GM20431 (cell line): ENCODE data around the gene CHRDL1.
"Not testable (repeated sequence)": the region's sequence is repeated elsewhere in the genome, so short reads cannot be mapped to it uniquely, and the experiment has no call there.

Source experiments
- in situ Hi-C: fragments of 300-500 bp; cut with MseI, MboI; formaldehyde crosslinking; loops from one replicate; pipeline ENCODE4 v1.15.0; 2020; ENCODE audit warnings: low sequenced_read_pairs; ENCODE audit not compliant: unreplicated experiment

CHRDL1 gene

DNA sequence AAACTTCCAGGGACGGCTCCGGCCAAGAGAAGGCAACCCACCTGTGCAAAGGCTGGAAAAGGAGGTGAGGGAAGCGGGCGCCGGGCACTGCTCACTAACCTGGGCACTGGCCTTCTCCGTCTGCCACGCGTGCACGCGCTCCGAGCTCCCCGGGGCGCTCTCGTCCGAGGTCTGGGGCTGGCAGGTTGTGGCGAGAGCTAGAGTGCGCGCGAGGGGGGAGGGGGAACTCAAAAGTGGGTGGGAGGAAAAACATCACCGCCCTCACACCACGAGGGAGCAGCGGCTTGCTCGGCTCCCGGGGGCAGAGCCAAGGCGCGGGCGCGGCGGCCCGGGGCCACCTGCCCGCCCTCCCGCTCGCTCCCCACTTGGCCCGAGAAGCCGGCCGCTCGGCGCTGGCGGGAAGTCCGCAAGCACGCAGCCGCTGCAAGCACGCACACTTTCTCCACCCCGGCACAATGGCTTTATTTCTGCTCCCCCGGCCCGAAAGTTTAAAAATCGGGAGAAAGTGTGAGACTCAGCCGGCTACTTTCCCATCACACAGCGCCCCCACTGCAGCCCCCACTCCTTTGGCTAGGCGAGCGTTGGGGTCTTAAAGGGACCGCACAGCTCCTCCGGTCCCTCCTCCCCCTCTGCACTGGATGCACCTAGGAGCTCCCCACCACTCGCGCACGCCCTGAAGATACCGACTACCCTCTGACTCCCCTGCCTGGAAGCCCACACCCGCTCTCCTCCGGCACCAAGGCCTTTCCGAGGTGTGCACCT, at the start of gene CHRDL1:
Gene CHRDL1, minus strand, starts transcription at position 173 of the 762 bp plus-strand sequence. CDS start 3,636 bp downstream, outside the sequence.
- in situ Hi-C loops = no loop called here

DNA sequence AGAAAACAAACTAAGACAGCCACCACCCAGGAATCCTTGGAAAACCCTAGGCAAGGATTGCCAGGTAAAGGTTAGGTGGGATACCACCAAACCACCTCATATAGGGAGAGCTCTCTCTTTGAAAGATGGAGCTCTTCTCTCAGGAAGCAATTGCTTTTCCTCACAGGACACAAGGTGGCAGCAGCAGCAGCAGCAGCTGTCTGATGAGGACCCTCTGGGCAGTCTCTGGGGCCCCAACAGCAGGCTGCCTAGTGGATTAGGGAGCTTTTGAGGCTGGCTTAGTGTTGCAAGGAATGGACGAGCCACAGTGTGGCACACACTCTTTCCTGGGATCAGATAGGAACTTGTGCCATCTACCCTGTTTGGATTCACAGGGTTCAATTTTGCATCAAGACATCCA, 41.4 kb upstream of the CHRDL1 start:
- in situ Hi-C loops = loop anchor here (25.0 kb wide), 1 partner anchor 375 kb away; no protein-coding TSS in a partner anchor

DNA sequence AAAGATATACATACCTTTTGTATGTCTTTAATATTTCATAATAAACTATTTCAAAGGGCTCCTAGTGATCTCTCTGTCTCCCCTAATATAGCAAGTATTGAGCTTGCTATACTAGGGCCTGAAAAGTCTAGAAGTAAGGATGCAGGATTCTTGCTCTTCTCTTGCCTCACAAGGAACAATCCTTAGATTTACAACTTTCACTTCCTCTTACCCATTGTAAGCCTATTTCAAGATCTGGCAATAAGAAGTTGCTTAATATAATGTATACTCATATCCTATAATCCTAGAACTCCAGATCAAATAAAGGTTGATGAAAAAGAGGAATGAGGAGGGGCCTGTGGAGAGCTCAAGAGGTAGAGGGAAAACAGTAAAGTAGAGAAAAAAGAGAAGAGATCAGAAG, 40.8 kb upstream of the CHRDL1 start:
- in situ Hi-C loops = loop anchor here (25.0 kb wide), 1 partner anchor 374 kb away; no protein-coding TSS in a partner anchor

- in situ Hi-C loops = loop anchor here (25.0 kb wide), 1 partner anchor 374 kb away; no protein-coding TSS in a partner anchor
Measured at GRCh38 chrX:110836001-110836400, 40.4 kb upstream of the CHRDL1 start.

- in situ Hi-C loops = loop anchor here (25.0 kb wide), 1 partner anchor 364 kb away; no protein-coding TSS in a partner anchor
Measured at GRCh38 chrX:110825972-110826371, 30.4 kb upstream of the CHRDL1 start.

- in situ Hi-C loops = not testable (repeated sequence)
Measured at GRCh38 chrX:110816543-110816942, 20.9 kb upstream of the CHRDL1 start.

GRCh38 chrX:110806145-110806544, 10.5 kb upstream of the CHRDL1 start:
- in situ Hi-C loops = no loop called here

DNA sequence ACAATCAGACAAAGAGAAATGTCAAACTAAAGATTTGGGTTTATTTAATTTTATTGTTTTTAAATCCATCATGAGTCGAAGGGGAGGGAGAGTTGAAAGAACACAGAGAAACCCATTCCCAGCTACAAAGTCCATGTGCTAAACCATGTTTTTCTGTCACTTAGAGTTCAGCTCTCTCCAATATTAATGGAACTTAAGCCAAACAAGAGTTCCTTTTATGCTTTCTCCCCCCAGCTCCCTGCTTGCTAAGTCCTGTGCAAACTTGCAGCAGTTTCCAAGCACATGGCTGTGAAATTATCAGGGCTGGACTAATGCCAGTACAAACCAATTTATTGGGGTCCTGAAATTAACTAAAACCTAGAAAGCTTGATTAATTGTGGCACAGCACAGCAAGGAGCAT, 9.7 kb upstream of the CHRDL1 start:
- in situ Hi-C loops = no loop called here

GRCh38 chrX:110804446-110804845, 8.8 kb upstream of the CHRDL1 start:
- in situ Hi-C loops = no loop called here

GRCh38 chrX:110803506-110803905, 7.9 kb upstream of the CHRDL1 start:
- in situ Hi-C loops = no loop called here

DNA sequence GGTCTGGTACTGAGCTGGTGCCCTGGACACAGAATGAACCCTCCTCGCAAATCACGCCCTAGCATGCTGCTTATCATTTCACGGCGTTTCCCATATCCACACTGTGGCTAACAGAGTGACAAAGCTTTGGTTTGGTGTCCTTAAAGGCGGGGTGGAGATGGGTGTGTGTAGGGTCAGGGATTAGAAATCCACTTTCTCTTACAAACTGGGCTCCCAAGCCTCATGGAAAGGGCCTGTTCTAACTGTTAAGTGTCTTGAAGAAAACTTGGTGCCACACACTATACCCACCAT, 735 bp upstream of the CHRDL1 start:
- in situ Hi-C loops = no loop called here

GRCh38 chrX:110794601-110795000, 1.0 kb downstream of the CHRDL1 start:
- in situ Hi-C loops = no loop called here

DNA sequence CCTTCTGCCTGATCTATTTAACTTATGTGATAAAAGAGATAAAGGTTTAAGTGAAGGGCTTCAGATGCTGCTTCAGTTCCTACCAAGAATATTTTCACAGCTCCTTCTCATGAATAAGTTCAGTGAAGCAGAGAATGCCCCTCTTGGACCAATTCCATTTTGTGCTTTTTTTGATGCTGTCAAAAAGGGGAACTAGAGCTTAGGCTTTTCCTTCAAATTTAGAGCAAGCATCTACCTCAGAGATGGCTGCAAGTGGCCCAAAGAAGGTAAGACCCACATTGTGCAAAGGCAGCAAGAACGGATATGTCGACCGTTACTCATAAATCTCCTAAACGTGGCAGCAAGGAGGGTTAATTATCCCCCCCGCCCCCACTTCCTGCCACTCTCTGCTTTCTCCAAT, 4.5 kb downstream of the CHRDL1 start:
- in situ Hi-C loops = no loop called here

DNA sequence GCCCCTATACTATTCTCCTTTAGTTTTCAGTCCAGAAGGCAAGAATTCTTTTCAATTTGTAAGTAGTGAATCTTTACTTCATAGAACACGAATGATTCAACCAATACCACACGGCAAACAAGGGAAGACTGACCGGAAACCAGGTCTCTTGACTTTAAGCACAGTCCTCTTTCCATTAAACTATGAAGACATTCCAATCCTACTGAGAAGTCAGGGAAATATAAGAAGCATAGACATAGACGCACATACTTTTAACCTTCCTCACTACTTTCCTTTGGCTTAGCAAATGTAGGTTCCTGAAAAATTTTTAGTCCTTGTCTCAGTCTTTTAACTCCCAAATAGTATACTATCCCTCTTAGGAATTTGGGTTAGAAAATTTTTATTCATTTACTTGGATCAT, 9.1 kb downstream of the CHRDL1 start:
- in situ Hi-C loops = no loop called here

DNA sequence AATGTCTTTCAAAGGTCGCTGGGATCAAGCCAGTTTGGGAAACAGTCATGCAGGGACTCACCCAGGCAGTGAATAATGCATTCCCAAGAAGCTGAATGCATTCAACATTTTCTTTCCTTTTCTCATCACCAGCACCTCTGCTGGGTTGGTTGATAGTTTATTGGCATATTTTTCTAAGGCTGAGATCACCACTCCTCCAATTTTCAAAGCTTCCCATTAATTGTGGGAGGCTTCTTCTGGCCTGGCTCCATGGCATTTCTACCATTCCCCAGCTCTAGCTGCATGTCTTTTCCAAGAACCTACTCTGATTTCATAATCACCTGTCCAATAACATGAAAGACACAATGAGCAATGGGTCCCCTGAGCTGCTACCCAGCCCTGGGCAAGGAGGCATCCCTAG, 35.8 kb downstream of the CHRDL1 start:
- in situ Hi-C loops = no loop called here

DNA sequence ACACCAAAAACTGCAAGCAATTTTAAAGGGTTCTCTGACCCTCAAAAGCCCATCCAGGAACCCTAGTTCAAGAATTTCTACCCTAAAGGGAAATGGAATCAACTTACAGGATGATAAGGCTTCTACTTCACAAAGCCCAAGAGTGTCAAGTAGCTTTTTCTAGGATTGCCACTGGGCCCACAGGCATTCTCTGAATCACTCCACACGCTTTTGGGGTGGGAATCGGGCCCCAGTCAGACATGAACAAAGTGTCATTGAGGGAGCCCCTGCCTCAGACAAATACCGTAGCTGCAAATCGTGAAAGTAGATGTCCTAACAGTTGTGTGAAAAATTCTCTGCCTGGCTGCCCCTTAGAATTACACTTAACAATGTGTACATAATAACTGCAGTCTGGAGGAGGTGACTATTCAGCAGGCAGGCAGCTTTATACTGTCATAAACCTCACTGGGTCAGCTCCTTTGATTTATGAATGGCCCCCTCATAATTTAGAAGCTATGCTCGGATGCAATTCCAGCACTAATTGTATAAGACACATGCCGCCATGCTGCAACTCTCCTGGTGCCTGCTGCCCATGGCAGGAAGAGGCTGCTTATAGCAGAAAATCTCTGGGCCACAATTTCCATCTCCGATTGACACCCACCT, 36.7 kb downstream of the CHRDL1 start:
- in situ Hi-C loops = no loop called here

- in situ Hi-C loops = no loop called here
Measured at GRCh38 chrX:110755611-110756010, 40.0 kb downstream of the CHRDL1 start.

DNA sequence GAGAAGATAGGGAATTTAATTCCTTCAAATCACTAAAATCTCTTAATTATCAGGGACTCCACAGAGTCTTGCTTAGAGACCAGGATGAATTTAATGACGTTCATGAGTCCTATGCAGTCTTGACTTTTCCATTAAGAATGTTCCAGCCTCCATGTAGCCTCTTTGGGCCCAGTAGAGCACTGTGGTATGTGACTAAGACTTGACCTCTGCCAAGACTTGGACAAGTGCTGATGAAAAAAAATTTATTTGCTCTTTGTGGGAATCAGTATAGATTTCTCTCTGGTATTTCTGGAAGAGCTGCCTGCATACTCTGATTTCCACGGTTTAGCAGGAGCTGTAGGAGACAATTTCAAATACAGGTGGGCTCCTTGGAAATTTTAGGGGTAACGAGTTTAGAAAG, 40.6 kb downstream of the CHRDL1 start:
- in situ Hi-C loops = no loop called here

- in situ Hi-C loops = no loop called here
Measured at GRCh38 chrX:110750526-110751189, 45.0 kb downstream of the CHRDL1 start.

GRCh38 chrX:110748256-110748806, 47.3 kb downstream of the CHRDL1 start:
- in situ Hi-C loops = no loop called here

DNA sequence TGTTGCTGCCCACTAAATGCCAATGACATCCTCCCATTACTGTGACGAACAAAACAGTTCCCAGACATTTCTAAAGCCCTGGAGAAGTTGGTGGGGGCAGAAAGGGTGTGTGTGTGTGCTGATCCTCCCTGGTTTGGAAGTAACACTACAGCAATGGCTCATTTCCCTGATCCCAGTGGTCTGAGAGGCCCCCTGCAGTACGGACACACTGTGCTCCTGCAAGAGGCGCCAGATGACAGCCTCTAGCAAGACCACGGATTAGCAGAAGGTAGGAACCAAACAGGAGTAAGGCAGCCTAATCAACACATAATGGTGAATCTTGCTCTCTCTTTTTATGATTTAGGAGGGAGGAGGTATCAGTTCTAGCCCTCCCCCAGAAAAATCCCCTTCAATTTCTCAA, 49.6 kb downstream of the CHRDL1 start:
- in situ Hi-C loops = no loop called here
